ENCODE results near the gene SLC44A4.
"Not testable (repeated sequence)": the region's sequence is repeated elsewhere in the genome, so short reads cannot be mapped to it uniquely, and the experiment has no call there.

The SLC44A4 gene

DNA sequence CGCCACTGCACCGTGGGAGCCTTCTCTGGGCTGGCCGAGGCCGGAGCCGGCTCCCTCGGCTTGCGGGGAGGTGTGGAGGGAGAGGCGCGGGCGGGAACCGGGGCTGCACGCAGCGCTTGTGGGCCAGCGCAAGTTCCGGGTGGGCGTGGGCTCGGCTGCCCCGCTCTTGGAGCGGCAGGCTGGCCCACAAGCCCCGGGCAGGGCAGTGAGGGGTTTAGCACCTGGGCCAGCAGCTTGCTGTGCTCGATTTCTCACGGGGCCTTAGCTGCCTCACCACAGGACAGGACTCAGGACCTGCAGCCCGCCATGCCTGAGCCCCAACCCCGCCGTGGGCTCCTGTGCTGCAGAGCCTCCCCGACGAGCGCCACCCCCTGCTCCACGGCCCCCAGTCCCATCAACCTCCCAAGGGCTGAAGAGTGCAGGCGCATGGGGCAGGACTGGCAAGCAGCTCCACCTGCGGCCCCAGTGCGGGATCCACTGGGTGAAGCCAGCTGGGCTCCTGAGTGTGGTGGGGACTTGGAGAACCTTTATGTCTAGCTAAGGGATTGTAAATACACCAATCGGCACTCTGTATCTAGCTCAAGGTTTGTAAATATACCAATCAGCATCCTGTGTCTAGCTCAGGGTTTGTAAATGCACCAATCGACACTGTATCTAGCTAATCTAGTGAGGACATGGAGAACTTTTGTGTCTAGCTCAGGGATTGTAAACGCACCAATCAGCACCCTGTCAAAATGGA, 26.6 kb downstream of the SLC44A4 start:
- not testable (repeated sequence) for DNase-seq

DNA sequence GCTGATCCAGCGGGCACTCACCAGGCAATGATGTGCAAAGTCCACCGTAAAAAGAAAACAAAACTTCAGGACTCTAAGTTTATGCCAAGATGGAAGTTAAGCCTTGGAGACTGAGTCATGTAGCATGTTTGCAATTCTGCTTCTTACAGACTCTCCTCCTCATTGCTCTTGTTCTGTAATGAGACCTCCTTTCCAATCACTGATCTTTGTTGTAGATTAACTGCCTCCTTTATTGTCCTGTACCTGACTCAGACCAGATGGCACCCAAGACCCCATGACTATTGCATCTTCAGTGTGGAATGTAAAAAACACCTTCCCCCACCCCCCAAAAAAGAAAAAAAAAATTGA, 27.3 kb downstream of the SLC44A4 start:
- no peak for DNase-seq

DNA sequence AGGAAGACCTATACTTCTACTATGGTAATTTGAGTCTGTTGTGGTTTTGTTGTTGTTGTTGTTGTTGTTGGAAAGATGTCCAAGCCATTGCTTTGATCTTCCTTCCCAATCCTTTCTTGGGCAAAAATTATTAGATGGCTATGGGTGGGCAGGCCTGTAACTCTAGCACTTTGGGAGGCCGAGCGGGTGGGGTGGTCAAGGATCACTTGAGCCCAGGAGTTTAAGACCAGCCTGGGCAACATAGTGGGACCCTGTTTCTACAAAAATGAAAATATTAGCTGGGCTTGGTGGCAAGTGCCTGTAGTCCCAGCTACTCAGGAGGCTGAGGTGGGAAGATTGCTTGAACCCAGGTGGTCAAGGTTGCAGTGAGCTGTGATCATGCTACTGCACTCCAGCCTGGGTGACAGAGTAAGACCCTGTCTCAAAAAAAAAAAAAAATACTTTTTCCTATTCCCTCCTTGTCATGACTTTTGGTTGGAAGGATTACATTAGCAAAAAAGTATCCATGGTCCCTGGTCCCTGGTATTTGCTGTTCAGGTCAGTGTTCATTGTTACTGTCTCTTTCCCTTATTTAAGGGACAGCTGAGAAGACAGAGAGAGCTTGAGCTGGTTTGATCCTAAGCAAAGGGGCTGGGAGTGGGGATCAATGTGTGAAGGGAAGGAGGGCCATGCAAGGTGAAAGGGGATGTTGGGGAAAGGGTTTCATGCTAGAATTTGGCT, 27.9 kb downstream of the SLC44A4 start:
- DNase-seq, result no peak

DNA sequence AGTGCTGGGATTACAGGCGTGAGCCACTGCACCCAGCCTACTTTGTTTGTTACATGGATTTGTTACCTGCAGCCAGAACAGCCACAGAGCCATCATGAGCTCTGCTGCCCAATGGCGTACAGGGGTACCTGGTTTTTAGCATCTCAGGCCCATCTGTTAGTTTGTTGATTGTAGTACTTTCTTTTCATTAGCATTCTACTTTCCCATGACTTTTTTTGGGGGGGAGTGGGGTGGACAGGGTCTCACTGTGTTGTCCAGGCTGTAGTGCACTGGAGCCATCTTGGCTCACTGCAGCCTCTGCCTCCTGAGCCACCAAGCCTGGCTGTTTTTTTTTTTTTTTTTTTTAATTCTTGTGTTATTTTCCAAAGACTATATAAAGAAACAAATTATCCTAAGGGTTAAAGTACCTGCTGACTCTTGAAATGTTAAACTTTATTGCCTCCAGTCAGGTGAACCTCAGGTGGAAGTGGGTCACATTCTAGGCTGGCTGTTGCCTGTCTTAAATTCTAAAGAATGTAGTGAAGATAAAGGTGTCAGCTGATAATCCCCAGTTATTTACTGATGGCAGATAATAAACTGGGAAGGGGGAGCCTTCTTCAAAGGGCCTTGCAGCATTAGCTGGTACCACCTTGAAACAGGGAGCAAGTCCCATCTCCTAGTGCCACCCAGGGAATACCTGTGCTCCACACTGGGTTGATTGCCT, 31.4 kb downstream of the SLC44A4 start:
- no peak for DNase-seq

DNA sequence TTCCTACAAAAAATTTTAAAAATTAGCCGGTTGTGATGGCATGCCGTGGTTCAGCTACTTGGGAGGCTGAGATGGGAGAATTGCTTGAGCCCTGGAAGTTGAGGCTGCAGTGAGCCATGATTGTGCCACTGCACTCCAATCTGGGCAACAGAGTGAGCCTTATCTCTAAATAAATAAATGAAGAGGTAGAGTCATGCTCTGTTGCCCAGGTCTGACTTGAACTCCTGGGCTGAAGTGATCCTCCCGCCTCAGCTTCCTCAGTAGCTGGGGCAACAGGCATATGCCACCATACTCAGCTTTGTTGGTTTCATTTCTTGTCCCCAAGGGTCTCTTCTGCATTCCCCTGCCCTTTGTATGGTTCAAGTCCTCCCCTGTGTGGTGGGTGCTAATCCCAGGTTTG, 34.3 kb downstream of the SLC44A4 start:
- no peak for DNase-seq

DNA sequence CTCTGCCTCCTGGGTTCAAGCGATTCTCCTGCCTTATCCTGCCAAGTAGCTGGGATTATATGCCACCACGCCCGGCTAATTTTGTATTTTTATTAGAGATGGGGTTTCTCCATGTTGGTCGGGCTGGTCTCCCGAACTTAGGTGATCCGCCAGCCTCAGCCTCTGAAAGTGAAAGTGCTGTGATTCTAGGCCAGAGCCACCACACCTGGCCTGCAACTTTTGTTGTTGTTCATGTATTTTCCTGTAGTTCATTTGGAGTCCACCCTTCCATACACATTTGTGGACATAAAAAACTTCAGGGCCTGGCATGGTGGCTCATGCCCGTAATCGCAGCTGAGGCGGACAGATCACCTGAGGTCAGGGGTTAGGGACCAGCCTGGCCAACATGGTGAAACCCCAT, 36.7 kb downstream of the SLC44A4 start:
- DNase-seq, result no peak

DNA sequence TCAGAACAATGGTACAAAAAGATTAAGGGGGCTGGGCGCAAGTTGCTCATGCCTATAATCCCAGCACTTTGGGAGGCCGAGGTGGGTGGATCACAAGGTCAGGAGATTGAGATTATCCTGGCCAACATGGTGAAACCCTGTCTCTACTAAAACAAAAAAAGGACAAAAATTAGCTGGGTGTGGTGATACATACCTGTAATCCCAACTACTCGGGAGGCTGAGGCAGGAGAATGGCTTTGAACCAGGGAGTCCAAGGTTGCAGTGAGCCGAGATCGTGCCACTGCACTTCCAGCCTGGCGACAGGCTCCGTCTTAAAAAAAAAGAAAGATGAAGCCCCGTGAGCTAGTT, 39.0 kb downstream of the SLC44A4 start:
- not testable (repeated sequence) for DNase-seq

DNA sequence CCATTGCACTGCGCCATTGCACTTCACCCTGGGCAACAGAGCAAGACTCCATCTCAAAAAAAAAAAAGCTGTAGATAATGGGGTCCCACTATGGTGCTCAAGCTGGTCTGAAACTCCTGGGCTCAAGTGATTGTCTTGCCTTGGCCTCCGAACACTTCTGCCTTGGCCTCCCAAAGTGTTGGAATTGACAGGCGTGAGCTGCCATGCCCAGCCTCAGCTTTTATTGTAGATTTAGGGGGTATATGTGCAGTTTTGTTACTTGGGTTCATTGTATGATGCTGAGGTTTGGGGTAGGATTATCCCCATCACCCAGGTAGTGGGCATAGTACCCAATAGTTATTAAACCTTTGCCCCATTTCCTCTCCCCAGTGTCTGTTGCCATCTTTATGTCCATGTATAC, 39.8 kb downstream of the SLC44A4 start:
- no peak for DNase-seq

DNA sequence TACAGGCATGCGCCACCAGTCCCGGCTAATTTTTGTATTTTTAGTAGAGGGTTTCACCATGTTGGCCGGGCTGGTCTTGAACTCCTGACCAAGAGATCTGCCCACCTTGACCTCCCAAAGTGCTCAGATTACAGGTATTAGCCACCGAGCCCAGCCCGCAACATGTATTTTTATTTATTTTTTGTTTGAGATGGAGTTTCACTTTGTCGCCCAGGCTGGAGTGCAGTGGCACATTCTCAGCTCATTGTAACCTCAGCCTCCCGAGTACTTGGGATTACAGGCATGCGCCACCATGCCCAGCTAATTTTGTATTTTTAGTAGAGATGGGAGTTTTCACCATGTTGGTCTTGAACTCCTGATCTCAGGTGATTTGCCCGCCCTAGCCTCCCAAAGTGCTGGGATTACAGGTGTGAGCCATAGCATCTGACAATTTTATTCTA, 40.7 kb downstream of the SLC44A4 start:
- DNase-seq, result not testable (repeated sequence)

DNA sequence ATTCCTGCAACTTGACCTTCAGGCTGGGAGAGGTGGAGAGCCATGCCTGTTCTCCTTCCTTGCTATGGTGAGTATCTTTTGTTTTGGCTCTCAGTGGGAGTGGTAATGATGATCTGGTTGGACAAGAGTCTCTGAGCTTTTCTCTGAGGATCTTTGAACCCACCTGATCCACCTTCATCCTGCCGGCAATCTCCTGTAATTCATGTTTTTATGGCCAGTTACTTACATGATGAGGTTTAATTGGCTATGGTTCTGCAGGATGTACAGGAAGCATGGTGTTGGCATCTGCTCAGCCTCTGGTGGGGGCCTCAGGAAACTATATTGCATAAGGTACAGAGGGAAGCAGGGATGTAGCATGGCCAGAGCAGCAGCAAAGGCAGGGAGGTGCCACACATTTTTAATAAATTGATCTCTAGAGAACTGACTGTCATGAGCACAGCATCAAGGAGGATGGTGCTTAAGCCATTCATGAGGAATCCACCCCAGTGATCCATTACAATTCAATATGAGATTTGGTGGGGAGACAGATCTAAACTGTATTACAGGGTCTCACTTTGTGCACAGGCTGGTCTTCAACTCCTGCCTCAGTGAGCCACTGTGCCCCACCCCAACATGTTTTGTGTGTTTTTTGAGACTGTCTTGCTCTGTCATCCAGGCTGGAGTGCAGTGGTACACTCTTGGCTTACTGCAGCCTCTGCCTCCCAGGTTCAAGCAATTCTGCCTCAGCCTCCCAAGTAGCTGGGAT, 41.3 kb downstream of the SLC44A4 start:
- peak; percentile 11 for DNase-seq

DNA sequence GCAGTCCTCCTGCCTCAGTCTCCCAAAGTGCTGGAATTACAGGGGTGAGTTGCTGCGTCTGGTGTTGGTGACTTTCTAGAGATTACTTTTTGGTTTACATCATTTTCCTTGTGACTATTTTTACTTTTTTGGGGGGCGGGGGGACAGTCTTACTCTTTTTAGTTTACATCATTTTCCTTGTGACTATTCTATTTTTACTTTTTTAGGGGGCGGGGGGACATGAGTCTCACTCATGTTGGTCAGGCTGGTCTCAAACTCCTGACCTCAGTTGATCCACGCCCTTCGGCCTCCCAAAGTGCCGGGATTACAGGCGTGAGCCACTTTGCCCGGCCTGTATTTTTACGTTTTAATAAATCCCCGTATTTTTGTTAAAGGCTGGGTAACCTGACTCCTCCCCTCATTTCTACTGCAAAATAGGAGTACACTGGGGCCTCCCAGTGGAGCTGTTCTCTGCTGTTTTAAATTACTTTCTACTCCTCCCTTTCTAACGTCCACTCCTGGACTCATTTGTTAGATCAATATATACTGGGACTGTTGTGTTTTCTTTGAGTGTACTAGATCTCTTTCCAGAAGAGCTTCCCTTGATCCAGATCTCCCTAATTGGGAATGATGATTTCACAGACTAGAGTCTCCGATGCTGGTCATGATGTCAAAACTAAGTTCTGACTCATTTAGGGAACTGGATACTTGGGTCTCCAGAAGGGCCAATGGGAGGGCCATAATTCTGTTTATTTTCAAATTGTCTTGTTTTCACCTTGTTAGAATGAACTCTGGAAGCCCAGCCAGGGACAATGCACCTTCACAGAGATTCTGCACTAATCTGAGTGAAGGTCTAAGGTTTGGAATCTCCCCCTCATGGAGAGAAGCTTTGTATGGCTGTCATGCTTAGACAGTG, 42.1 kb downstream of the SLC44A4 start:
- peak; percentile 47 for DNase-seq

DNA sequence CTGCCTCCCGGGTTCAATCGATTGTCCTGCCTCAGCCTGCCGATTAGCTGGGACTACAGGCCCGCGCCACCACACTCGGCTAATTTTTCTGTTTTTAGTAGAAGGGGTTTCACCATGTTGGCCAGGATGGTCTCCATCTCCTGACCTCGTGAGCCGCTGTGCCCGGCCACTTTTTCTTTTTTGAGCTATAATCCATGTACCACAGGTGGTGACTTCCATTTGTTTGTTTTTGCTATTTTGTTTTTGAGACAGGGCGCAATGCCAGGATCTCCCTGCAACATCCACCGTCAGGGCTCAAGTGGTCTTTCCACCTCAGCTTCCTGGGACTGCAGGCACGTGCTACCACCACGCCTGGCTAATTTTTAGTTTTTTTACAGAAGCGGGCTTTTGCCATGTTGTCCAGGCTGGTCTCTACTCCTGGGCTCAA, 42.7 kb downstream of the SLC44A4 start:
- no peak for DNase-seq

DNA sequence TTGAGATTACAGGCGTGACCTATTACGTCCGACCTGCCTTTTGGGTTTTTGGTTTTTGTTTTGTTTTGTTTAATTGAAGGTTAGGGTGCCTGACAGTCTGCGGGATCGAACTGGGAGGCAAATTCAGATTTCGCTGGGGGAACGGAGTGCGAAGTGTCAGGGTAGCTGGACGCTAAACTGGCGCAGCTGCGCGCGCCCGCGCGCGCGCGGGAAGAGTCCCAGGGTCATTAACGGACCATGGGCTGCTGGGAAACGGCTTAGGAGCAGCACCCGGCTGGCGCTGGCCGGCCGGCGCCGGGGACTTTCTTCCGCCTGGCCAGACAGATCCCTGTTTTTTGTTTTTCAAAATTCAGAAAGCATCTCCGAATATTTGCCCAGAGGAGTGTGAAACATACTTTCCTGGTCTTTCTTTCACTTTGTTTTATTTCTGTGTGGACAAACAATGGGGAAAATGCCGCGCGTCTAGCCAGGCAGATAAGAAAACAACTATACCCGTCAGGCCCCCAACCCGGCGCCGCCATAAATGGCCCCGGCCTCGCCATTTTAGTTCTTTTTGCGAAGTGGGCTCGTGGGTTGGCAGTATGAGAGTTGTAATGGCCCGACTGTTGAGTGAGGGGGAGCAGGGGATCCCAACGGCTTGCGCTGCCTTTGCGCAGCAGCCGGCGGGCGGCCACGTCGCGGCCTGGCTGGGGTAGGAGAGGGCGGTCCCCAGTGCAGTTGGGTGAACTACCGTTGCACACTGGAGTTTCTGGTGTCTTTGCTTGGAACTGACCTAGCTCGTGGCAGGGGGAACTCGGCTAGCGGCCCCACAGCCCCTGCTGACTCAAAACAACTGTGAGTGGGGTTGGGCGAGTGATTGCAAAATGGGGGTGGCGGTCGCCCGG, 44.2 kb downstream of the SLC44A4 start:
- peak; percentile 76 for DNase-seq

DNA sequence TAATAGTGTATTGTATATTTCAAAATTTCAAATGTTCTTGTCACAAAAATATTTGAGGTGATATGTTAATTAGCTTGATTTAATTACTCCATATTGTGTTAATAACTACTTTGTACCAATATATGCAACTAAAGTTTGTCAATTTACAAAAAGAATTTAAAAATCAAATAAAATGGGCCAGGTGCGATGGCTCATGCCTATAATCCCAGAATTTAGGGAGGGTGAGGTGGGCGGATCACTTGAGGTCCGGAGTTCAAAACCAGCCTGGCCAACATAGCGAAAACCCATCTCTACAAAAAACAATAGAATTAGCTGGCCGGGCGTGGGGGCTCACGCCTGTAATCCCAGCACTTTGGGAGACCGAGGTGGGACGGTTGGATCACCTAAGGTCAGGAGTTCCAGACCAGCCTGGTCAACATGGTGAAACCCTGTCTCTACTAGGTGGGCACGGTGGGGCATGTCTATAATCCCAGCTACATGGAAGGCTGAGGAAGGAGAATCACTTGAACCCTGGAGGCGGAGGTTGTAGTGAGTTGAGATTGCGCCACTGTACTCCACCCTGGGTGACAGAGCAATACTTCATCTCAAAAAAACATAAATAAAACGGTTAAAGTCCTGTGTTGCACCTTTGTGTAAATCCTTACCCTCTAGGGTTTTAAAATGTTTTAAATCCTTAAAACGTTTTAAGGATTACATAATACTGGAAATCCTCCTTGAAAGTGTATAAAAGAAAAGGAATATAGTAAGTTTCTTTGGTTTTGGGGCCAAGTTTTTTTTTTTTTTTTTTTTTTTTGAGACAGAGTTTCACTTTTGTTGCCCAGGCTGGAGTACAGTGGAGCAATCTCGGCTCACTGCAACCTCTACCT, 47.2 kb downstream of the SLC44A4 start:
- peak; percentile 35 for DNase-seq

DNA sequence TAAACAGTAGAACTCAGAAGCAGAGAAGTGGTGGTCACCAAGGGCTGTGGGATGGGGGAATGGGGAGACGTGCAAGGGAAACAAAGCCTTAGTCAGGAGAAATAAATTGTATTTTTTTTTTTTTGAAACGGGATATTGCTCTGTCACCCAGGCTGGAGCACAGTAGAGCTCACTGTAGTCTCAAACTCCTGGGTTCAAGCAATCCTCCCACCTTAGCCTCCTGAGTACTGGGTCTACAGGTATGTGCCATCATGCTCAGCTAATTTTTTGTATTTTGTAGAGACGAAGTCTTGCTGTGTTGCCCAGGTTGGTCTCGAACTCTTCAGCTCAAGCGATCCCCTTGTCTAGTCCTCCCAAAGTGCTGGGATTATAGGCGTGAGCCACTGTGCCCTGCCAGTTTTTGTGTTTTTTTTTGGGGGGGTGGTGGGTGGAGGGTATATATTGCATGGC, 47.9 kb downstream of the SLC44A4 start:
- DNase-seq, result no peak

DNA sequence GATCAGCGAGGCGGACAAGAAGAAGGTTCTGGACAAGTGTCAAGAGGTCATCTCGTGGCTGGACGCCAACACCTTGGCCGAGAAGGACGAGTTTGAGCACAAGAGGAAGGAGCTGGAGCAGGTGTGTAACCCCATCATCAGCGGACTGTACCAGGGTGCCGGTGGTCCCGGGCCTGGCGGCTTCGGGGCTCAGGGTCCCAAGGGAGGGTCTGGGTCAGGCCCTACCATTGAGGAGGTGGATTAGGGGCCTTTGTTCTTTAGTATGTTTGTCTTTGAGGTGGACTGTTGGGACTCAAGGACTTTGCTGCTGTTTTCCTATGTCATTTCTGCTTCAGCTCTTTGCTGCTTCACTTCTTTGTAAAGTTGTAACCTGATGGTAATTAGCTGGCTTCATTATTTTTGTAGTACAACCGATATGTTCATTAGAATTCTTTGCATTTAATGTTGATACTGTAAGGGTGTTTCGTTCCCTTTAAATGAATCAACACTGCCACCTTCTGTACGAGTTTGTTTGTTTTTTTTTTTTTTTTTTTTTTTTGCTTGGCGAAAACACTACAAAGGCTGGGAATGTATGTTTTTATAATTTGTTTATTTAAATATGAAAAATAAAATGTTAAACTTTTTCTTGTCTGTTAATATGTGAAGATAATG, 49.0 kb downstream of the SLC44A4 start:
- peak; percentile 56 for DNase-seq

DNA sequence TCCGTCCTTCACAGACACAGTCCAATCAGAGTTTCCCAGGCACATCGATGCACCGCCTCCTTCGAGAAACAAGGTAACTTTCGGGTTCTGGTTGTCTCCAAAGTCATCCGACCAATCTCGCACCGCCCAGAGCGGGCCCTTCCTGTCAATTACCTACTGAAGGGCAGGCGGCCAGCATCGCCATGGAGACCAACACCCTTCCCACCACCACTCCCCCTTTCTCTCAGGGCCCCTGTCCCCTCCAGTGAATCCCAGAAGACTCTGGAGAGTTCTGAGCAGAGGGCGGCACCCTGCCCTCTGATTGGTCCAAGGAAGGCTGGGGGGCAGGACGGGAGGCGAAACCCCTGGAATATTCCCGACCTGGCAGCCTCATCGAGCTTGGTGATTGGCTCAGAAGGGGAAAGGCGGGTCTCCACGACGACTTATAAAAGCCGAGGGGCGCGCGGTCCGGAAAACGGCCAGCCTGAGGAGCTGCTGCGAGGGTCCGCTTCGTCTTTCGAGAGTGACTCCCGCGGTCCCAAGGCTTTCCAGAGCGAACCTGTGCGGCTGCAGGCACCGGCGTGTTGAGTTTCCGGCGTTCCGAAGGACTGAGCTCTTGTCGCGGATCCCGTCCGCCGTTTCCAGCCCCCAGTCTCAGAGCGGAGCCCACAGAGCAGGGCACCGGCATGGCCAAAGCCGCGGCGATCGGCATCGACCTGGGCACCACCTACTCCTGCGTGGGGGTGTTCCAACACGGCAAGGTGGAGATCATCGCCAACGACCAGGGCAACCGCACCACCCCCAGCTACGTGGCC, 51.3 kb downstream of the SLC44A4 start, which contains the start of gene HSPA1B:
Gene HSPA1B (plus strand): TSS at position 453 of the 794 bp plus-strand sequence. CDS start 213 bp downstream, at position 666.
- peak; percentile 99 for DNase-seq

DNA sequence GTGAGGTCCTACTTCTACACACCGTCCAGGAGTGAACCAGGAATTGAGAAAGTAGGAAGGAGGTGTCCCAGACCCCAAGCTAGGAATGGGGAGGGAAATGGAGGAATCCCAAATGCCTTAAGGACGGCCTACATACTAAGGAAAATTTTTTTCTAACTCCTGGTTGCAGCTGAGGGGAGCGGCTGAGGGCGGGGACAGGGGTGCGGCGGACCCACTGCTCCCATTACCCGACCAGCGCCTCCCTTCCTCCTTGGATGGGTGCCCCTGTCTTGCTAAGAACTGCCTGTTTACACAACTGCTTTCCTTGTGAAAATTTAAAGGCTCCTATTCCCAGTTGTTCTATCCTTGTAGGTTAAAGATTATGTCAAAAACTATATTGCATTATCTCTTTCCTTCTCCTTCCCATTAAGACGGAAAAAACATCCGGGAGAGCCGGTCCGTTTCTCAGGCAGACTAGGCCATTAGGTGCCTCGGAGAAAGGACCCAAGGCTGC, 52.0 kb downstream of the SLC44A4 start:
- DNase-seq, result no peak

Data from MV-4-11 (cell line).